Measurements from ENCODE around the gene PPM1K.
"Not testable (repeated sequence)": the region's sequence is repeated elsewhere in the genome, so short reads cannot be mapped to it uniquely, and the experiment has no call there.

Gene PPM1K

GRCh38 chr4:88284439-88285234 lies at the start of gene PPM1K:
Gene PPM1K, minus strand, starts transcription at chr4:88284561. Its CDS starts 5,978 bp downstream, at chr4:88278583.
- peak; percentile 99 for DNase-seq

- DNase-seq: no peak
Observed at GRCh38 chr4:88333741-88334405, 49.5 kb upstream of the PPM1K start.

- no peak for DNase-seq
Observed at GRCh38 chr4:88327665-88328064, 43.3 kb upstream of the PPM1K start.

GRCh38 chr4:88320780-88321373 lies 36.5 kb upstream of the PPM1K start:
- DNase-seq: peak; percentile 34

- DNase-seq: no peak
Observed at GRCh38 chr4:88320224-88320779, 35.9 kb upstream of the PPM1K start.

- no peak for DNase-seq
Observed at GRCh38 chr4:88318751-88319350, 34.5 kb upstream of the PPM1K start.

- DNase-seq: no peak
Observed at GRCh38 chr4:88315460-88316017, 31.2 kb upstream of the PPM1K start.

GRCh38 chr4:88313088-88313624 lies 28.8 kb upstream of the PPM1K start:
- not testable (repeated sequence) for DNase-seq

- no peak for DNase-seq
Observed at GRCh38 chr4:88308587-88308986, 24.2 kb upstream of the PPM1K start.

GRCh38 chr4:88297725-88298454 lies 13.5 kb upstream of the PPM1K start:
- DNase-seq: no peak

GRCh38 chr4:88297212-88297516 lies 12.8 kb upstream of the PPM1K start:
- DNase-seq: no peak

GRCh38 chr4:88296413-88297211 lies 12.3 kb upstream of the PPM1K start:
- DNase-seq: no peak

GRCh38 chr4:88295656-88296055 lies 11.3 kb upstream of the PPM1K start:
- no peak for DNase-seq

GRCh38 chr4:88291003-88291402 lies 6.6 kb upstream of the PPM1K start:
- DNase-seq: no peak

- DNase-seq: no peak
Observed at GRCh38 chr4:88286897-88287296, 2.5 kb upstream of the PPM1K start.

- DNase-seq: no peak
Observed at GRCh38 chr4:88285235-88285653, 883 bp upstream of the PPM1K start.

- DNase-seq: peak; percentile 75
Observed at GRCh38 chr4:88283661-88284438, 511 bp downstream of the PPM1K start.

- DNase-seq: no peak
Observed at GRCh38 chr4:88280228-88280795, 4.0 kb downstream of the PPM1K start.

GRCh38 chr4:88277711-88278225 lies 6.6 kb downstream of the PPM1K start:
- no peak for DNase-seq
